HEK293 (cell line): ENCODE data around the gene AP2A1.

Experiments used
- CTCF ChIA-PET: fragments of 350-600 bp; formaldehyde crosslinking; extraction: SDS; loops from one replicate; lab custom pipeline; 2021; ENCODE audit warnings: antibody characterized with exemption; lab: Yijun Ruan, JAX
- POLR2A ChIA-PET: fragments of 300-600 bp; formaldehyde crosslinking; extraction: SDS; loops from one replicate; lab custom pipeline; 2020; ENCODE audit warnings: antibody characterized with exemption, inconsistent platforms; lab: Yijun Ruan, JAX
- H3K27ac ChIP-seq: fragments of 200-500 bp; sonication (Bioruptor generic); 2 replicates; pipeline ENCODE4 v1.5.1; 2014; ENCODE audit warnings: low read depth, low read length, control low read depth, inconsistent platforms; ENCODE audit errors: extremely low read depth
- H3K36me3 ChIP-seq, 2 experiments: fragments of 200-500 bp in 1 of 2; sonication (Bioruptor generic) in 1 of 2; 1 replicate in 1 of 2; 2 replicates in 1 of 2; pipeline ENCODE4 v1.5.1; 2014 to 2017; ENCODE audit warnings: inconsistent platforms in 2 of 2, low read length in 2 of 2; ENCODE audit not compliant: control insufficient read depth in 2 of 2, insufficient read depth in 1 of 2
- H3K4me1 ChIP-seq: fragments of 200-500 bp; sonication (Bioruptor generic); 2 replicates; pipeline ENCODE4 v1.5.1; 2014; ENCODE audit warnings: mild to moderate bottlenecking, low read length, inconsistent platforms; ENCODE audit not compliant: control insufficient read depth, insufficient read depth
- H3K4me3 ChIP-seq: 2 replicates; pipeline ENCODE4 v1.5.1; 2011; ENCODE audit warnings: low read depth, mild to moderate bottlenecking, control low read depth, low read length, moderate library complexity
- H3K9me3 ChIP-seq: fragments of 200-500 bp; sonication (Bioruptor generic); 2 replicates; pipeline ENCODE4 v1.5.1; 2014; ENCODE audit warnings: low read depth, low read length, inconsistent platforms; ENCODE audit not compliant: control insufficient read depth, insufficient read depth
- BCL11A ChIP-seq: fragments of 450-650 bp; formaldehyde crosslinking; IDR thresholded peaks from 2 replicates; pipeline ENCODE4 v1.5.1; 2016; ENCODE audit warnings: low read depth, missing biosample characterization, missing genetic modification characterization
- CTCF ChIP-seq: fragments of 450-650 bp; formaldehyde crosslinking; IDR thresholded peaks from 2 replicates; pipeline ENCODE4 v1.5.1; 2016; ENCODE audit warnings: missing biosample characterization, missing genetic modification characterization
- EGR2 ChIP-seq: fragments of 450-650 bp; formaldehyde crosslinking; IDR thresholded peaks from 2 replicates; pipeline ENCODE4 v1.5.1; 2016; ENCODE audit warnings: low read depth, missing biosample characterization, missing genetic modification characterization
- IKZF3 ChIP-seq: fragments of 450-650 bp; IDR thresholded peaks from 2 replicates; pipeline ENCODE4 v1.5.0; 2018; ENCODE audit warnings: missing biosample characterization, mild to moderate bottlenecking, missing genetic modification characterization, moderate library complexity
- KLF10 ChIP-seq: fragments of 450-650 bp; IDR thresholded peaks from 2 replicates; pipeline ENCODE4 v1.5.1; 2018; ENCODE audit warnings: missing biosample characterization, mild to moderate bottlenecking, missing genetic modification characterization
- KLF9 ChIP-seq: fragments of 450-650 bp; formaldehyde crosslinking; IDR thresholded peaks from 2 replicates; pipeline ENCODE4 v1.5.1; 2016; ENCODE audit warnings: missing biosample characterization, missing genetic modification characterization, low read depth
- ZBTB49 ChIP-seq: fragments of 450-650 bp; formaldehyde crosslinking; IDR thresholded peaks from 2 replicates; pipeline ENCODE4 v1.5.1; 2016; ENCODE audit warnings: missing biosample characterization, missing genetic modification characterization, low read depth
- ZBTB7A ChIP-seq: fragments of 450-650 bp; formaldehyde crosslinking; IDR thresholded peaks from 2 replicates; pipeline ENCODE4 v1.5.1; 2016; ENCODE audit warnings: low read depth, missing biosample characterization, missing genetic modification characterization
- ZFP37 ChIP-seq: fragments of 450-650 bp; formaldehyde crosslinking; IDR thresholded peaks from 2 replicates; pipeline ENCODE4 v1.5.1; 2016; ENCODE audit warnings: missing biosample characterization, missing genetic modification characterization
- ZNF114 ChIP-seq: fragments of 450-650 bp; formaldehyde crosslinking; IDR thresholded peaks from 2 replicates; pipeline ENCODE4 v1.5.0; 2017; ENCODE audit warnings: missing biosample characterization, missing genetic modification characterization
- ZNF155 ChIP-seq: fragments of 450-650 bp; formaldehyde crosslinking; IDR thresholded peaks from 2 replicates; pipeline ENCODE4 v1.5.1; 2016; ENCODE audit warnings: missing biosample characterization, missing genetic modification characterization
- ZNF214 ChIP-seq: fragments of 450-650 bp; formaldehyde crosslinking; IDR thresholded peaks from 2 replicates; pipeline ENCODE4 v1.5.1; 2017; ENCODE audit warnings: missing biosample characterization, mild to moderate bottlenecking, missing genetic modification characterization, borderline replicate concordance
- ZNF248 ChIP-seq: fragments of 450-650 bp; formaldehyde crosslinking; IDR thresholded peaks from 2 replicates; pipeline ENCODE4 v1.5.1; 2017; ENCODE audit warnings: missing biosample characterization, missing genetic modification characterization
- ZNF501 ChIP-seq: fragments of 450-650 bp; formaldehyde crosslinking; IDR thresholded peaks from 2 replicates; pipeline ENCODE4 v1.5.1; 2016; ENCODE audit warnings: missing biosample characterization, missing genetic modification characterization
- ZNF529 ChIP-seq: fragments of 450-650 bp; formaldehyde crosslinking; IDR thresholded peaks from 2 replicates; pipeline ENCODE4 v1.5.1; 2017; ENCODE audit warnings: missing genetic modification characterization, missing biosample characterization; ENCODE audit not compliant: insufficient replicate concordance
- ZNF658 ChIP-seq: fragments of 450-650 bp; formaldehyde crosslinking; IDR thresholded peaks from 2 replicates; pipeline ENCODE4; 2016; ENCODE audit warnings: missing biosample characterization, missing genetic modification characterization
- ZNF664 ChIP-seq: fragments of 450-650 bp; formaldehyde crosslinking; IDR thresholded peaks from 2 replicates; pipeline ENCODE4 v1.5.1; 2016; ENCODE audit warnings: missing biosample characterization, missing genetic modification characterization
- ZNF677 ChIP-seq: fragments of 450-650 bp; IDR thresholded peaks from 2 replicates; pipeline ENCODE4 v1.5.0; 2018; ENCODE audit warnings: missing biosample characterization, mild to moderate bottlenecking, missing genetic modification characterization, moderate library complexity
- ZNF768 ChIP-seq: fragments of 450-650 bp; formaldehyde crosslinking; IDR thresholded peaks from 2 replicates; pipeline ENCODE4 v1.5.1; 2018; ENCODE audit warnings: missing biosample characterization, mild to moderate bottlenecking, missing genetic modification characterization
- ZSCAN30 ChIP-seq: fragments of 450-650 bp; IDR thresholded peaks from 2 replicates; pipeline ENCODE4 v1.5.1; 2018; ENCODE audit warnings: missing biosample characterization, mild to moderate bottlenecking, missing genetic modification characterization, moderate library complexity
- TF ChIP-seq, protein P1 (sequence below): fragments of 450-650 bp; formaldehyde crosslinking; IDR thresholded peaks from 2 replicates; pipeline ENCODE4 v1.5.1; 2016; ENCODE audit warnings: missing biosample characterization, missing genetic modification characterization
- TF ChIP-seq, protein P2 (sequence below): fragments of 450-650 bp; formaldehyde crosslinking; IDR thresholded peaks from 2 replicates; pipeline ENCODE4 v1.5.1; 2016; ENCODE audit warnings: missing biosample characterization, missing genetic modification characterization
- TF ChIP-seq, protein P3 (sequence below): fragments of 450-650 bp; formaldehyde crosslinking; IDR thresholded peaks from 2 replicates; pipeline ENCODE4 v1.5.1; 2017; ENCODE audit warnings: missing biosample characterization, missing genetic modification characterization

Gene AP2A1

DNA sequence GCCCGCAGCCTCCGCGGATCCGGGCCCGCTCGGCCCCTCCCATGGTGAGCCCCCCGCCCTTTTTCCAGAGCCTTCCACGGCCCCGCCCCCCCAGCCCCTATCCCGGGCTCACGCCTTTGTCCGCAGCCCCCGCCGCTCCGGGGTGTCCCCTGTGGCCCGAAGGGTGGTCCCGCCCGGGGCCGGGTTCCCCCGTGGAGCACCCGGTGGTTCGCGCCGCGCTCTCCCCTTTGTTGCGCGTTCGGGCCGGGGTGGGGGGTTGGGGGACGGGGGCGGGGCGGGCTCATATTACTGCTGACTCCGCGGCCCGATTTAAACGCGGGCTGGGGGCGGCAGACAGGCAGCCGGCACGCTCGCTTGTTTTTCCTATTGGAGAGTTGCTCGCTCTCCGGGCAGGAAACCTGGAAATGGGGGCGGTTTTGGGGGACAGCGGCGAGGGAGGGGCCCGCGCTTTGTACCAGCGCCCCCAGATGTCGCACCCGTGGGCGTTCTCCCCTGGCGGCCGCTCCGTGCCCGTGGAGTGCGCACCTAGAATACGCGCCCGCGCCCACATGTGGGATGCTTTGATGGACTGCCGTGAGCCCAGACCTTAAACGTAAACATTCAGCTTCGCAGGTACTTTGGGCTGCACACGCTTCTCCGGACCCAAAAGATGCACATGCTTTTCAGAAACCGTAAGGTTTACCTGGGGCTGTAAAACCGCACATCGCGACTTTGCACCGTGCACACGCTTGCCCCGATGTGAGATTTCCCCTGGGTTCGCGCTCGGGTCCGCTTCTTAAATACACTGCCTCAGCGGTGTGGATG is 84.9 kb downstream of the AP2A1 start:
- H3K4me3 ChIP-seq = peak overlapping the region; percentile 76
- H3K36me3 ChIP-seq = peaks cover 0 to 27% of the 10 kb centered on the region in 2 experiments; a peak in 2 of 3 replicates
- peaks cover 17% of the 10 kb centered on the region; the same call in 1 of the 2 replicates for H3K4me1 ChIP-seq
- POLR2A ChIA-PET = interaction anchor here (0.5 to 8.8 kb wide), 11 partner anchors 7 to 78 kb away, joined by 3 to 128 read pairs (median 6); partner anchors contain the start of genes AKT1S1, ATF5, FUZ and MED25
- peak overlapping the region; percentile 99 for H3K27ac ChIP-seq
- CTCF ChIA-PET = interaction anchor here (0.5 to 1.4 kb wide), 2 partner anchors 14 to 16 kb away, joined by 3 to 4 read pairs; no protein-coding TSS in a partner anchor
- no peaks in the 10 kb centered on the region for H3K9me3 ChIP-seq
- TF ChIP-seq ZBTB49 (tag by site-specific recombination) (no peak), ZSCAN30 (tag by site-specific recombination) (no peak), KLF10 (no peak), ZNF114 (no peak), ZNF501 (tag by site-specific recombination) (no peak), CTCF (peak; percentile 31; the same call in 1 of the 2 replicates), EGR2 (peak; percentile 77), ZNF658 (no peak), ZNF664 (tag by site-specific recombination) (no peak), ZBTB7A (tag by site-specific recombination) (no peak), ZNF155 (tag by site-specific recombination) (no peak), KLF9 (0 out of 2 replicates have a peak, but pooled peaks have one; percentile 8), ZNF768 (tag by site-specific recombination) (no peak), ZNF214 (no peak), ZFP37 (tag by site-specific recombination) (no peak), ZNF529 (tag by site-specific recombination) (no peak), IKZF3 (tag by site-specific recombination) (no peak), ZNF677 (no peak), BCL11A (tag by site-specific recombination) (no peak), ZNF248 (tag by site-specific recombination) (no peak)
- TF ChIP-seq, protein P1, sequence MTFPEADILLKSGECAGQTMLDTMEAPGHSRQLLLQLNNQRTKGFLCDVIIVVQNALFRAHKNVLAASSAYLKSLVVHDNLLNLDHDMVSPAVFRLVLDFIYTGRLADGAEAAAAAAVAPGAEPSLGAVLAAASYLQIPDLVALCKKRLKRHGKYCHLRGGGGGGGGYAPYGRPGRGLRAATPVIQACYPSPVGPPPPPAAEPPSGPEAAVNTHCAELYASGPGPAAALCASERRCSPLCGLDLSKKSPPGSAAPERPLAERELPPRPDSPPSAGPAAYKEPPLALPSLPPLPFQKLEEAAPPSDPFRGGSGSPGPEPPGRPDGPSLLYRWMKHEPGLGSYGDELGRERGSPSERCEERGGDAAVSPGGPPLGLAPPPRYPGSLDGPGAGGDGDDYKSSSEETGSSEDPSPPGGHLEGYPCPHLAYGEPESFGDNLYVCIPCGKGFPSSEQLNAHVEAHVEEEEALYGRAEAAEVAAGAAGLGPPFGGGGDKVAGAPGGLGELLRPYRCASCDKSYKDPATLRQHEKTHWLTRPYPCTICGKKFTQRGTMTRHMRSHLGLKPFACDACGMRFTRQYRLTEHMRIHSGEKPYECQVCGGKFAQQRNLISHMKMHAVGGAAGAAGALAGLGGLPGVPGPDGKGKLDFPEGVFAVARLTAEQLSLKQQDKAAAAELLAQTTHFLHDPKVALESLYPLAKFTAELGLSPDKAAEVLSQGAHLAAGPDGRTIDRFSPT = no peak
- TF ChIP-seq, protein P2, sequence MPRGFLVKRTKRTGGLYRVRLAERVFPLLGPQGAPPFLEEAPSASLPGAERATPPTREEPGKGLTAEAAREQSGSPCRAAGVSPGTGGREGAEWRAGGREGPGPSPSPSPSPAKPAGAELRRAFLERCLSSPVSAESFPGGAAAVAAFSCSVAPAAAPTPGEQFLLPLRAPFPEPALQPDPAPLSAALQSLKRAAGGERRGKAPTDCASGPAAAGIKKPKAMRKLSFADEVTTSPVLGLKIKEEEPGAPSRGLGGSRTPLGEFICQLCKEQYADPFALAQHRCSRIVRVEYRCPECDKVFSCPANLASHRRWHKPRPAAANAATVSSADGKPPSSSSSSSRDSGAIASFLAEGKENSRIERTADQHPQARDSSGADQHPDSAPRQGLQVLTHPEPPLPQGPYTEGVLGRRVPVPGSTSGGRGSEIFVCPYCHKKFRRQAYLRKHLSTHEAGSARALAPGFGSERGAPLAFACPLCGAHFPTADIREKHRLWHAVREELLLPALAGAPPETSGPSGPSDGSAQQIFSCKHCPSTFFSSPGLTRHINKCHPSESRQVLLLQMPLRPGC (tag by site-specific recombination) = no peak
- TF ChIP-seq, protein P3, sequence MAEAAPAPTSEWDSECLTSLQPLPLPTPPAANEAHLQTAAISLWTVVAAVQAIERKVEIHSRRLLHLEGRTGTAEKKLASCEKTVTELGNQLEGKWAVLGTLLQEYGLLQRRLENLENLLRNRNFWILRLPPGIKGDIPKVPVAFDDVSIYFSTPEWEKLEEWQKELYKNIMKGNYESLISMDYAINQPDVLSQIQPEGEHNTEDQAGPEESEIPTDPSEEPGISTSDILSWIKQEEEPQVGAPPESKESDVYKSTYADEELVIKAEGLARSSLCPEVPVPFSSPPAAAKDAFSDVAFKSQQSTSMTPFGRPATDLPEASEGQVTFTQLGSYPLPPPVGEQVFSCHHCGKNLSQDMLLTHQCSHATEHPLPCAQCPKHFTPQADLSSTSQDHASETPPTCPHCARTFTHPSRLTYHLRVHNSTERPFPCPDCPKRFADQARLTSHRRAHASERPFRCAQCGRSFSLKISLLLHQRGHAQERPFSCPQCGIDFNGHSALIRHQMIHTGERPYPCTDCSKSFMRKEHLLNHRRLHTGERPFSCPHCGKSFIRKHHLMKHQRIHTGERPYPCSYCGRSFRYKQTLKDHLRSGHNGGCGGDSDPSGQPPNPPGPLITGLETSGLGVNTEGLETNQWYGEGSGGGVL (tag by site-specific recombination) = no peak
